ENCODE results near the gene RHBDD3.
"Not testable (repeated sequence)": the region's sequence is repeated elsewhere in the genome, so short reads cannot be mapped to it uniquely, and the experiment has no call there.

Gene RHBDD3

DNA sequence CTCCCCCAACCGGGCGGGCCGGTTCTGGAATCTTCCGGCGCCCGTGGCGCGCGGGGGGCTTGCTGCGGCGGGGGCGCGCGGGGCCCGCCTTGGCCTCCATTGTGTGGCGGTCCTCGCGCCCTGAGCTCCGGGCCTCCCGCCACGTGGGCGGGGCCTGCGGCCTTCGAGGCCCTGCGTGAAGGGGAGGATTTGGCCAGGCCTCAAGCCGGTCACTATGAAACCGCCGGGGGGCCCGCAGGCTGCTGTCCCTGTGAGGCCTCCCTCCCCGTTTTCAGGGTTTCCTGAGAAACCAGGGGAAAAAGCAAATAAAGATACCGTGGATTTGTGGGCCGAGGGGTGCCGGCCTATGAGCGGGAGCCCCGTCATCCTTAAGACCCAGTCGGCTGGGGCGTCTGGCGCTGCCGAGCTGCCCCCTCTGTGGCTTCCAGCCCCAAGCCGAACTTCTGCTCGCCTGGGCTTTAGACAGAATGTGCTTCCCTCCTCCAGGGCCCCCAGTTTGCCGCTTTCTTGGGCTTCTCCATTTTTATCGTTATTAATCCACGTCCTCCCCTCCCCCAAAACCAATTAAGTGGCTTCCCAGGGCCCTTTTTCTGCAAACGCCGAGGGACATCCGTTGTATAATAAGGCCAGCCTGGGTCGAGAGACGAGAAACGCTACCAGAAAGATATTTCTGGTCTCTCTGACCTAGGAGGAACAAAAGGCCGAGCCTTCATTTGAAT is 889 bp upstream of the RHBDD3 start:
- peak; percentile 36 for DNase-seq

GRCh38 chr22:29267462-29267857 is 321 bp downstream of the RHBDD3 start:
- no peak for DNase-seq

GRCh38 chr22:29266564-29267461 is 968 bp downstream of the RHBDD3 start:
- DNase-seq, result no peak

GRCh38 chr22:29265929-29266328 is 1.9 kb downstream of the RHBDD3 start:
- DNase-seq, result no peak

GRCh38 chr22:29265305-29265704 is 2.5 kb downstream of the RHBDD3 start:
- no peak for DNase-seq

GRCh38 chr22:29263791-29264276 is 3.9 kb downstream of the RHBDD3 start:
- no peak for DNase-seq

DNA sequence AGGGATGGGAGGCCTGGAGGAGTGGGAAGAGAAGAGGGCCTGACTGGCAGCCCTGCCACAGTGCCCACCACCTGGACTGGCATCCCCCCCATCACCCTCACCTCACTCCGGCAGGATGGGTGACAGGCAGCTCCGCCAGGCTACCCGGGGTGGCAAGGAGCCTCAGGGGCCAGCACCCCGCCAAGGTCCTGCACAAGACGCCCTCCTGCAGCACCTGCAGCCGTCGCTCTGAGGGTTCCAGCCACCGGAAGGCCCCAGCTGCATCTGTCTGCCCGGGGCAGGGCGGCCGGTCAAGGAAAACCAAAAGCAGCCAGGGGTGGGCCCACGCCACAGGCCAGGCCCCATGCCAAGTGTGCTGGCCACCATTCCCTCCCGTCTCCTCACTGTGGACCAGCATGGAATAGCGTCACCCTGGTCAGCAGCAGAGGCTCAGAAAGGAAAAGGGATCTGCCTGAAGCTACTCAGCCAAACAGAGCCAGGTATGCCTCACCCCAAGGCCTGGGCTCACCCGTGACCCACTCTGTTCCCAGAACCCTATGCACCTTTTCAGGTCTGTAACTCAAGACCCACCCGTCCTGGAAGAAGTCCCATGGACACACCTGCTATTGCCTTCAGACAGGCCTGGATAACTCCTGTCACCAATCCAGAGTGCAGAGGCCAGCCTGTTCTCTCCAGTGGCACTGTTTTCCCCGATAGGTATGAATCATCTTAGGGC is 7.0 kb downstream of the RHBDD3 start:
- no peak for DNase-seq

- DNase-seq, result no peak
Observed at GRCh38 chr22:29260031-29260560, 7.7 kb downstream of the RHBDD3 start.

GRCh38 chr22:29259253-29259899 is 8.4 kb downstream of the RHBDD3 start:
- DNase-seq, result no peak

- no peak for DNase-seq
Observed at GRCh38 chr22:29258407-29259252, 9.2 kb downstream of the RHBDD3 start.

- no peak for DNase-seq
Observed at GRCh38 chr22:29257751-29258181, 10.0 kb downstream of the RHBDD3 start.

DNA sequence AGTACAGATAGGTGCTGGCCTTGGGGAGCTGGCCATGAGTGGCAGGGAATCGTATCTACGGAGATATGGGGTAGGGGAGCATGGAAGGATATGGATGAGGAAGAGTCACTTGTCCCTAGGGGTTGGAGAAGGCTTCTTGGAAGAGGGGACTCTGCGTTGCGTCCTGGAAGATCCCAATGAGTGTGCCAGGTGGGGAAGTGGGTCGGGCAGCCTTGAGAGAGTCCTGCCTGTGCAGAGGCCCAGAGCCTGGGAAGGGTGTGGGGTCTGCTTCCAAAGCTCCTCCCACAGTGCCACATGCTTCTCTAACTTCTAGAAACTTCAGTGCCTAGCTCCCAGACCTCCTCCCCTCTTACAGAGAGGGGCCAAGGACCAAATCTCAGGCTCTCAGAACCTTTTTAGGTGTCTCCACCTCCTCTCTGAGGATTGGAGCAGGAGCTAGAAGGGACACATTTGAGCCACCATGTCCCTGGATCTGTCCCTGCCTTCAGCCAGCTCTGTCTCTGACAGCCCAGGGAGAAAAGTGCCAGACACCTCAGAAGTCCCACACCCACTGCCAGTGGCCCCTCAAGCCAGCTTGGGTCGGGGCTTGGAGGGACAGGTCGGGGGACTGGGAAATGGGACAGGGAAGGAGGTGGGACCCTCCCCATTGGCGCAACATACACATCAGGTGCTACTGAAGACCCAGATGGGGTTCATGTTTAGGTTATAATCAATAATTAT is 11.0 kb downstream of the RHBDD3 start:
- no peak for DNase-seq

- no peak for DNase-seq
Observed at GRCh38 chr22:29255064-29255621, 12.6 kb downstream of the RHBDD3 start.

- no peak for DNase-seq
Observed at GRCh38 chr22:29254286-29254660, 13.5 kb downstream of the RHBDD3 start.

DNA sequence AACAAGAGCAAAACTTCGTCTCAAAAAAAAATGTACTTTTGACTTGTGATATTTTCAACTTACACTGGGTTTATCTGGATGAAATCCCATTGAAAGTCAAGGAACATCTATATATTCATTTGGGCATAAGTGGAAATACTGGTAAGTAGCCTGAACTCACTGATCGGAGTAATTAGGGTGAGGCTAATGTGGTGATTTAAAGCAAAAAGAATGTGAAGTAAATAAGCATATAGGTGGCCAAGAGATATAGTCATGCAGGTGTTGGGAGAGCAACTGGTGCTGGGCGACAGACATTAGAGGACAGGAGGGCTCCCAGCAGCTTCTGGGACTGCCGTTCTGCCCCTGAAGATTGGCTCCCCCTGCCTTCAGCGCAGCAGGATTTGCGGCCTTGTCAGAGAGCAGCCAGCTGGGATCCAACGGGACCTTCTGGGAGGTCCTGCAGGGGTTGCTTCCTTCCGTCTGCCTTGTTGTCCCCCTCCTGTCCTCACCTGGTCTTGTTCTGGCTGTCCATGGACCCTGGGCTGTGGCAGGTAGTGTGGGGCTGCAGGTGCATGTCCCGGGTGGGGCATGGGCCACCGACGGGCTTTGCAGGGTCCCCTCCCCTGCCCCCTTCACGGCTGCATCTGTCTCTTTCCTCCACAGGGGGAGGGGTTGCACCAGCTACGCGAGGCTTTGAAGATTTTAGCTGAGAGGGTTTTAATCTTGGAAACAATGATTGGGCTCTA is 14.1 kb downstream of the RHBDD3 start:
- no peak for DNase-seq

DNA sequence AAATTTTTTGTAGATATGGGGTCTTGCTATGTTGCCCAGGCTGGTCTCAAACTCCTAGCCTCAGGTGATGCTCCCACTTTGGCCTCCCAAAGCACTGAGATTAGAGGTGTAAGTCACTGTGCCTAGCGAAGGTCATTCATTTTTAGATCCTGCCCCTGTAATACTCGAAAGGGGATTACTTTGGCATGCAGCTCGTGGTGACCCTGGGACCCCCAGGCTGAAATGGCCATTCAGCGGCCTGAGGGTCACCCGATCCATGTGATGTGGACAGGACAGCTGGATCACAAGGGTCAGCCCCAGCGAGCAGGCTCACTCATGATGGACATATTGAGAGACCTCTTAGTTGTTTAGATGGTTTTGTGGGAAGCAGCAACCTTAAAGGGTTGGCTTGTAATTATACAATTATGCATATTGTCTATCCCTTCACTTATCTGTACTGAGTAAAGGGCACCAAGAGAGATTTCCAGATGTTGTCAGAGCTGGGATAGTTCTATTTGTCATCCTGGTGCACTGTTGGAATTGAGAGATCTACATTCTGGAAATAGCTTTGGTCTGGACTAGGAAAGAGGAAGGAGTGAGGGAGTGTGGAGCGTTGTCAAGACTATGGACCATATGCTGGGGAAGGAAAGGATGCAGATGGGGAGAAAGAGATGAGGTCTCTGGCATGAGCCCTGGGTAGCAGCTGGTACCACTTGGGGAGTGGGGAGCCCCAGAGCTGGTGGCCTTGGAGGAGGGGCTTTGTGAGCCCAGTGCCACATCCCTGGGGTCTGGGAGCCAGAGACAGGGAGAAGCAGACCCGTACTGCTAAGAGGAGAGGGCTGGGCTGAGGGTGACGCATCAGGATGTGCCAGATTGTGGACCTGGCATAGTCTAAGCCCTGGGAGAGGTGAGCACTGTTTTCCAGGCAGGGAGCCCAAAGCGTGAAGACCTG is 15.5 kb downstream of the RHBDD3 start:
- no peak for DNase-seq

- no peak for DNase-seq
Observed at GRCh38 chr22:29251265-29251664, 16.5 kb downstream of the RHBDD3 start.

GRCh38 chr22:29247891-29248290 is 19.9 kb downstream of the RHBDD3 start:
- DNase-seq, result not testable (repeated sequence)
